Body of pancreas (tissue), 4 donors: ENCODE results near the gene TBRG4. TPM values are rescaled to one million over a fixed set of nuclear protein-coding genes. Genes with fewer than 3 reads are reported as not detected.
"Not testable (repeated sequence)": the region's sequence is repeated elsewhere in the genome, so short reads cannot be mapped to it uniquely, and the experiment has no call there.

ENCODE experiments used
- ATAC-seq: fragments of 150-250 bp; one replicate; pipeline ENCODE4 v1.9.1; 2016
- DNase-seq, 4 donors: peaks; one replicate each; pipeline ENCODE4 v3.0.0-alpha.2; 2019
- H3K27ac ChIP-seq, 4 donors: fragments of 200-600 bp; sonication (generic); 1 replicate in 3 of 4; 2 replicates in 1 of 4; pipeline versions ENCODE4 v1.5.1 to v1.6.1; 2016 to 2019; ENCODE audit warnings: mild to moderate bottlenecking in 1 of 4, mixed read lengths in 1 of 4, moderate library complexity in 1 of 4
- H3K27me3 ChIP-seq, 2 donors: fragments of 200-600 bp; sonication (generic); one replicate each; pipeline ENCODE4 v1.6.0; 2016; ENCODE audit warnings: mild to moderate bottlenecking in 1 of 2
- H3K36me3 ChIP-seq, 2 donors: fragments of 200-600 bp; sonication (generic); replicated peaks in 1 of 2; 2 replicates each; pipeline ENCODE4 v1.5.1; 2016; ENCODE audit warnings: low read depth in 2 of 2; ENCODE audit not compliant: insufficient read depth in 1 of 2
- H3K4me1 ChIP-seq: fragments of 200-600 bp; sonication (generic); one replicate; pipeline ENCODE4 v1.6.0; 2016
- H3K4me3 ChIP-seq, 2 donors: fragments of 200-600 bp; sonication (generic); 1 replicate in 1 of 2; 2 replicates in 1 of 2; pipeline ENCODE4 v1.5.1; 2016 to 2019
- H3K9me3 ChIP-seq, 3 donors: fragments of 200-600 bp; sonication (generic); 1 replicate in 2 of 3; 2 replicates in 1 of 3; pipeline ENCODE4 v1.5.1; 2016
- POLR2A ChIP-seq, 3 donors: fragments of 450-650 bp; IDR thresholded peaks; one replicate each; pipeline ENCODE4 v1.6.1; 2016; ENCODE audit warnings: antibody characterized with exemption in 3 of 3, mild to moderate bottlenecking in 2 of 3
- WGBS, 2 donors: methylation state at CpG; one replicate each; pipeline ENCODE4 v1.1.5; 2017; 5-methylcytosine and 5-hydroxymethylcytosine counted together
- intact Hi-C: fragments of 100-400 bp; cut with DNase I; formaldehyde crosslinking; loops from one replicate; pipeline ENCODE4 v1.15.1; 2023
- total RNA-seq, 2 donors: library from RNA; depleted of rRNA; stranded (reverse); fragments of >200 nt; gene quantifications; one replicate each; pipeline ENCODE4 v1.1.0, GENCODE V29; 2016
- TF ChIP-seq, protein P1 (sequence below), 7 experiments: fragments of 450-650 bp in 4 of 7; fragments of 200-600 bp in 3 of 7; sonication (generic) in 3 of 7; IDR thresholded peaks; one replicate each; pipeline ENCODE4 v1.5.1; 2016 to 2019; ENCODE audit warnings: antibody characterized with exemption in 7 of 7

The TBRG4 gene
- total RNA-seq, 2 donors from 2014 or later = 14.0 to 81.4 TPM

DNA sequence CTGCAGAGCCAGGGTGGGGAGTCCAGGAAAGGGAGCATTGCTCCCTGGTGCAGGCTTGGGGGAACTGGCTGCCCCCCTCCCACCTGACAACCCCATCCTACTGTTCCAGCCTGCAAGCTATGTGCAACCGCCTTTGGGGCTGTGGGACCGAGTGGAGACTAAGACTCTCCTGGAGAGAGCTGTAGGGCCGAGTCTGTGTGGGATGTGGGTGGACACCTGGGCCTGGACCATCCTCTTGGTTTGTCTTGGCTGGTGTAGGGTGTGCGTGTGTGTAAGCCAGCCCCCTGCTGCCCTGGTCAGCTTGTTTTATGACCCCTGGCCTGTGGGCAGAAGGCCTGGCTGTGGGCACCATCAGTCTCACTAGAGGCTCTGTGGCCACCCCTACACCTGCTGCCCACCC, 44.4 kb upstream of the TBRG4 start:
- intact Hi-C loops = loop anchor here (5.0 kb wide), 2 partner anchors 106 to 701 kb away; no protein-coding TSS in a partner anchor
- 83 to 87% methylated on average over 1 to 4 of the region's 4 CpGs for WGBS, 2 donors
- no peaks in the 10 kb centered on the region for H3K36me3 ChIP-seq
- H3K4me1 ChIP-seq = no peaks in the 10 kb centered on the region
- TF ChIP-seq, protein P1, sequence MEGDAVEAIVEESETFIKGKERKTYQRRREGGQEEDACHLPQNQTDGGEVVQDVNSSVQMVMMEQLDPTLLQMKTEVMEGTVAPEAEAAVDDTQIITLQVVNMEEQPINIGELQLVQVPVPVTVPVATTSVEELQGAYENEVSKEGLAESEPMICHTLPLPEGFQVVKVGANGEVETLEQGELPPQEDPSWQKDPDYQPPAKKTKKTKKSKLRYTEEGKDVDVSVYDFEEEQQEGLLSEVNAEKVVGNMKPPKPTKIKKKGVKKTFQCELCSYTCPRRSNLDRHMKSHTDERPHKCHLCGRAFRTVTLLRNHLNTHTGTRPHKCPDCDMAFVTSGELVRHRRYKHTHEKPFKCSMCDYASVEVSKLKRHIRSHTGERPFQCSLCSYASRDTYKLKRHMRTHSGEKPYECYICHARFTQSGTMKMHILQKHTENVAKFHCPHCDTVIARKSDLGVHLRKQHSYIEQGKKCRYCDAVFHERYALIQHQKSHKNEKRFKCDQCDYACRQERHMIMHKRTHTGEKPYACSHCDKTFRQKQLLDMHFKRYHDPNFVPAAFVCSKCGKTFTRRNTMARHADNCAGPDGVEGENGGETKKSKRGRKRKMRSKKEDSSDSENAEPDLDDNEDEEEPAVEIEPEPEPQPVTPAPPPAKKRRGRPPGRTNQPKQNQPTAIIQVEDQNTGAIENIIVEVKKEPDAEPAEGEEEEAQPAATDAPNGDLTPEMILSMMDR (IDR thresholded peaks at IDR 0.05) = no peak
- no peaks in the 10 kb centered on the region for H3K27me3 ChIP-seq
- no peak for ATAC-seq
- DNase-seq = no peak
- no peak overlapping the region for H3K4me3 ChIP-seq
- no peaks in the 10 kb centered on the region for H3K9me3 ChIP-seq
- no peak overlapping the region for H3K27ac ChIP-seq

DNA sequence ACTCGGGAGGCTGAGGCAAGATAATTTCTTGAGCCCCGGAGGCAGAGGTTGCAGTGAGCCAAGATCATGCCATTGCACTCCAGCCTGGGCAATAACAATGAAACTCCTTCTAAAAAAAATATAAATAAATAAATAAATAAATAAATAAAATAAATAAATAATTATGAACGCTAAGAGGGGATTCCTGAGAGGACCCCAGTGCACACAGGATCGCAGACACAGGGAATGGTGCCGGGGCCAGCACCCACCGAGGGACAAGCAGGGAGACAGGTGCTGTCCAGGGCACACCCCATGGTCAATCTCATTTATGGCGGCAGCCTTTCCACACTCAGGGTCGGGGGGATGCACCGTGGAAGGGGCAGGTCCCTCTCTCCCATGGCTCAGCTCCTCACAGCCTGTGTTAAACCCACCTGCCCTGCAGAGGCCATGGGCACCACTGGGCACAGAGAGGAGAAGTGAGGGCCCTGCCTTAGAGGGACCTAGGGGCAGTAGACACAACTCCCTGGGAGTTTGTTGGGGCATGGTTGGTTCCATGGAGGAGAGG, 43.9 kb upstream of the TBRG4 start:
- H3K4me3 ChIP-seq = no peak overlapping the region
- ATAC-seq (no peak), DNase-seq (no peak)
- H3K27me3 ChIP-seq = no peaks in the 10 kb centered on the region
- H3K9me3 ChIP-seq = no peaks in the 10 kb centered on the region
- TF ChIP-seq POLR2A (IDR thresholded peaks at IDR 0.05) = no peak
- TF ChIP-seq, protein P1 (IDR thresholded peaks at IDR 0.05) = no peak
- H3K36me3 ChIP-seq = no peaks in the 10 kb centered on the region
- H3K27ac ChIP-seq = no peak overlapping the region
- no peaks in the 10 kb centered on the region for H3K4me1 ChIP-seq
- intact Hi-C loops = loop anchor here (5.0 kb wide), 2 partner anchors 107 to 702 kb away; no protein-coding TSS in a partner anchor
- 80 to 84% methylated on average over 9 of the region's 9 CpGs for WGBS, 2 donors

- ATAC-seq, H3K27ac ChIP-seq, H3K4me1 ChIP-seq, H3K36me3 ChIP-seq, DNase-seq, H3K27me3 ChIP-seq, H3K9me3 ChIP-seq, H3K4me3 ChIP-seq, intact Hi-C loops: not testable (repeated sequence)
- WGBS, 2 donors = 71 to 77% methylated on average over 8 of the region's 8 CpGs
Measured at GRCh38 chr7:45153861-45154260, 42.4 kb upstream of the TBRG4 start.

GRCh38 chr7:45153233-45153632, 41.7 kb upstream of the TBRG4 start:
- Histone ChIP-seq H3K4me1 (no peaks in the 10 kb centered on the region), H3K36me3 (no peaks in the 10 kb centered on the region), H3K27ac (no peak overlapping the region), H3K4me3 (no peak overlapping the region), H3K9me3 (no peaks in the 10 kb centered on the region), H3K27me3 (no peaks in the 10 kb centered on the region)
- TF ChIP-seq POLR2A (IDR thresholded peaks at IDR 0.05) = no peak
- TF ChIP-seq, protein P1 (IDR thresholded peaks at IDR 0.05) = no peak
- intact Hi-C loops = no loop called here
- 39 to 45% methylated on average over 3 of the region's 3 CpGs for WGBS, 2 donors
- no peak for ATAC-seq
- no peak for DNase-seq

DNA sequence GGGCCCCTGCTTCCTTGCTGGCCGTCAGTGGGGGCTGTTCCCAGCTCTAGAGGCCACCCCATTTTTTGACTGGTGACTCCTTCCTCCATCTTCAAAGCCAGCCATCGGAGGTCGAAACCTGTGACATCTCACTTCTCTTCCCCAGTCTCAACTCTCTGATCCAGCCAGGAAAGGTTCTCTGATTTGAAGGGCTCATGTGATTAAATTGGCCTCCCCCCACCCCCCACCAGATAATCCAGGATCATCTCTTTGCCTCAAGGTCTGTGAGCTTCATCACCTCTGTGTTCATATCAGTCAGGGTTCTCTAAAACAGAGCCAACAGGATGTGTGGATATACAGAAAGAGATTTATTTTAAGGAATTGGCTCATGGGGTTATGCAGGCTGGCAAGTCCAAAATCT, 40.5 kb upstream of the TBRG4 start:
- TF ChIP-seq POLR2A (IDR thresholded peaks at IDR 0.05) = no peak
- TF ChIP-seq, protein P1 (IDR thresholded peaks at IDR 0.05) = no peak
- Histone ChIP-seq H3K4me1 (no peaks in the 10 kb centered on the region), H3K4me3 (no peak overlapping the region), H3K27ac (no peak overlapping the region), H3K36me3 (no peaks in the 10 kb centered on the region), H3K9me3 (no peaks in the 10 kb centered on the region), H3K27me3 (no peaks in the 10 kb centered on the region)
- WGBS, 2 donors = 51 to 69% methylated on average over 3 of the region's 3 CpGs
- ATAC-seq = no peak
- DNase-seq = no peak
- intact Hi-C loops = no loop called here
